Esophagus (tissue), 2 donors: Measurements from ENCODE around the gene MRGPRD. TPM values are rescaled to one million over a fixed set of nuclear protein-coding genes. Genes with fewer than 3 reads are reported as not detected.

ENCODE experiments used
- H3K27ac ChIP-seq, 2 donors: one replicate each; pipeline ENCODE4 v1.5.1; 2013; ENCODE audit warnings: low read depth in 2 of 2, mild to moderate bottlenecking in 2 of 2, inconsistent platforms in 1 of 2, low read length in 1 of 2, moderate library complexity in 1 of 2
- H3K27me3 ChIP-seq, 2 donors: one replicate each; pipeline ENCODE4 v1.6.1; 2013; ENCODE audit warnings: low read length in 2 of 2, control low read depth in 1 of 2, mild to moderate bottlenecking in 1 of 2; ENCODE audit not compliant: insufficient read depth in 2 of 2, control insufficient read depth in 1 of 2
- H3K36me3 ChIP-seq, 2 donors: one replicate each; pipeline ENCODE4 v1.6.1; 2013; ENCODE audit warnings: low read length in 1 of 2; ENCODE audit not compliant: control insufficient read depth in 2 of 2, insufficient read depth in 2 of 2
- H3K4me1 ChIP-seq, 2 donors: one replicate each; pipeline ENCODE4 v1.6.1; 2013; ENCODE audit warnings: low read length in 1 of 2; ENCODE audit not compliant: control insufficient read depth in 2 of 2, insufficient read depth in 2 of 2
- H3K4me3 ChIP-seq, 2 donors: one replicate each; pipeline ENCODE4 v1.5.1; 2013; ENCODE audit warnings: low read length in 2 of 2, mild to moderate bottlenecking in 2 of 2, low read depth in 1 of 2, moderate library complexity in 1 of 2
- H3K9me3 ChIP-seq, 2 donors: one replicate each; pipeline ENCODE4 v1.6.1; 2013; ENCODE audit warnings: mild to moderate bottlenecking in 2 of 2, low read depth in 1 of 2, low read length in 1 of 2, moderate library complexity in 1 of 2; ENCODE audit not compliant: control insufficient read depth in 2 of 2, insufficient read depth in 1 of 2
- WGBS, 2 donors: extraction: QIAGEN DNeasy Blood & Tissue Kit; methylation state at CpG; one replicate each; pipeline ENCODE4 v1.1.7; 2013; 5-methylcytosine and 5-hydroxymethylcytosine counted together
- polyA plus RNA-seq, 2 donors: library from polyadenylated mRNA; stranded (reverse); fragments of 200-250 nt; gene quantifications; one replicate each; pipeline ENCODE4 v1.2.3, GENCODE V29; 2013
- donor health status: healthy with polysubstance abuse.
- donor health status: Bipolar disorder and iron deficiency.

The MRGPRD gene
- polyA plus RNA-seq, 2 donors = not detected

DNA sequence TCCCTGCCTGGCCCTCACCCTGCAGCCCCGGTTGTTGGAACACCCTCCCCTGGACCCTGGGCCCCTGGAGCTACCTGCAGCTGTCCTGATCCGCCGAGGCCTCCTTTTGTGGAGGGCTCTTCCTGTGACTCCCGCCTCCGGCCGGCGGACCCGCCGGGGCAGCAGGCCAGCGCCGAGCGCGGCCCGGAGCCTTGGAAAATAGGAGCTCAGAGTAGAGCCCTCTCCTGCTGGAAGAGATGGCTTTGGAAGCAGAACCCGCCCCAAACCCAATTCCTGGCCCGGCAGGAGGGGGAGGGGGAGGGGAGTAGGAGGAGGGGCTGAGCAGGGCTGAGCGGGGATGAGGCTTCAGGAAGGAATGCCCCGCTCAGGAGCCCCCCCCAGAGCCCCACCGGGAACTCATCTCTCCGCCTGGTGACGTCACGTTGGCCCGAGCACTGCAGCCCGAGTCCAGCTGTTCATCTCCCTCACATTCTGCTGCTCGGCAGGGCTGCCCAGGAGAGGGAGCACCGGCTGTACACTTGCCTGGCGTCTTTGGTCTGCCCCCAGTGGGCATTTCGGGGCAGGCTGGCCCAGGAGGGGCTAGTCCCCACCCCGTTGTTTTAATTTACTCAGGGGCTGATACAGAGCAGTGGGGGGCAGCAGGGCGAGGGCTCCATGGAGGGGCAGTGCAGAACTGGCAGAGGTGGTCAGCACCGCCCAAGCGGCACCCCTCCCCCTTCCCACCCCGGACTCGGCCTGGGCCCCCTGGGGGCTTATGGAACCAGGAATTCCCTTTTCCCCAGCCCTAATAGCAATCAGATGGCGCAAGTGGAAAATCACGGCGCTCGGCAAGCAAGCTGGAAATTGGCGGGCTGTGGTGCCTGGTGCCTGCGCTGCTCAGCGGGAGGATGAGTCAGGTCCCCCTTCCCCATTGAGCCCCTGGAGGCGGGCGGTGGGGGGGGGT is 32.5 kb upstream of the MRGPRD start, which contains the start of gene MRGPRF:
Gene MRGPRF (minus strand): TSS at position 238 of the 943 bp plus-strand sequence. CDS start 3,345 bp downstream, outside the sequence.
- H3K27ac ChIP-seq = peak within 1 kb of the TSS; percentile 84 to 88
- H3K4me1 ChIP-seq = peaks cover 8 to 25% of the 10 kb centered on the region in 2 donors
- H3K9me3 ChIP-seq = peaks cover 0 to 2% of the 10 kb centered on the region in 2 donors
- WGBS, 2 donors = 5 to 10% methylated on average over 43 of the region's 43 CpGs
- H3K4me3 ChIP-seq = peak within 1 kb of the TSS; percentile 45 to 55
- H3K27me3 ChIP-seq = no peaks in the 10 kb centered on the region
- no peaks in the 10 kb centered on the region for H3K36me3 ChIP-seq

DNA sequence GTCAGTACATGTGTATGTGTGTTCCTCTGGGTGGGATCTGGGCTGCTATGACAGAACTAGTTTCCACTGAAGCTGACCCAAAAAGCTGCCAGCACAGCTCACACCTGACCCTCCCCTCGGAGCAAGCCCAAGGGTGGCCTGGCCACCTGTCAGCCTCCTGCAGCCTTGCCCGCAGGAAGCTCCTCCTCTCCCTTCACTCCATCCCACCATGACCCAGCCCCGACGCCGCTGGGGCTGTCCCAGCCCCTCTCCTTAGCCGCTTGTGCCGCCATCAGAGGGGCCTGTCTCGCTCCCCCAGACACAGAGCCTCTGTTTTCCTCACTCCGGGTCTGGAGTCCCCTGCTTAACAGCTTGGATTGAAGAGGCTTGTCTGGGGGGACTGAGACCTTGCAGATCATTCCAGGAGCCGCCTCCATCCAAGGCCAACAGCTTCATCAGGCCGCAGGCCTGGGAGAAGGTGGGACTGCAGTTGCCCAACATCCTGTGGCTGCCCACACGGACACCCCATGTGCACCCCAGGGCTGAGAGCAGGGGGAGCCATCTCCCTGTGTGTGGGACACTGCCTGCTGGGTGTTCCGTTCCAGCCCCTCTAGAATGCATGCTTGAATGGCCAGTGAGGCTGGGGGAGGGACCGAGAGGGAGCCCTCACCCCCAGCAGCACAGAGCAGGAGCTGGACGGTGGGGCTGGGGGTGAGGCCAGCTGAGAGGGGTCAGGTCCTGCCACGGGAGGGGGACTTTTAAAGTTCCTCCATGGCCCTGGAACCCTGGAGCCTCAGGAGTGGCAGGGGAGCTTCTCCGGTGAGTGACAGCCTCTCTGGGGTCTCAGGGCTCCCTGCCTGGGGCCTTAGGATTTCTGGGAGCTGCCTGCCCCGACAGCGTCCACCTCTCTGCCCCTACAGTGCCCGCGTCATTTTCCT is 31.6 kb upstream of the MRGPRD start:
- H3K4me3 ChIP-seq = peak overlapping the region; percentile 45 to 55
- peak overlapping the region; percentile 84 to 88 for H3K27ac ChIP-seq
- peaks cover 8 to 25% of the 10 kb centered on the region in 2 donors for H3K4me1 ChIP-seq
- no peaks in the 10 kb centered on the region for H3K36me3 ChIP-seq
- WGBS, 2 donors = 48 to 49% methylated on average over 21 of the region's 21 CpGs
- H3K9me3 ChIP-seq = peaks cover 0 to 2% of the 10 kb centered on the region in 2 donors
- no peaks in the 10 kb centered on the region for H3K27me3 ChIP-seq

DNA sequence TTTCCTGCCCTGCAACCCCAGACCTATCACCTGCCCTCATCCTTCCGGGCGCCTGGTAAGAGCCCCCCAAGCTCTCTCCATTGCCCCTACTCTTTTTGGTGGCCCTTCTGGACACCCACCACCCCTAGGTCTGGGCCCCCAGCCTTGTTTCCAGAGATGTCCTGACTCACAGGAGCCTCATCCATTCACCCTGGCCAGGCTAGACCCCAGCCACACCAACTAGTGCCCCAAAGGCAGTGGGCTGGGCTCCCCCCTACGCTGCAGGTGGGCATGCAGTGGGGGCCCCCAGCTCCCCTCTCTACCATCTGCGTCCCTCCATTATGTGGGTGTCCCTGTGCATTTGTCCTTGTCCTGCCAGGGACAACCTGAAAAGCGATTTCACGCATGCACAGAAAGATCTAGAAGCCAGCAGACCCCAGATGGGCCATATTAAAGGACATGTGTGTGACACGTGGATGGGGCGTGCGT is 30.9 kb upstream of the MRGPRD start:
- Histone ChIP-seq H3K9me3 (peaks cover 0 to 2% of the 10 kb centered on the region in 2 donors), H3K4me1 (peaks cover 8 to 25% of the 10 kb centered on the region in 2 donors), H3K4me3 (peak overlapping the region; percentile 45 to 55), H3K27ac (peak overlapping the region; percentile 84 to 88), H3K27me3 (no peaks in the 10 kb centered on the region), H3K36me3 (no peaks in the 10 kb centered on the region)
- 58 to 68% methylated on average over 9 of the region's 9 CpGs for WGBS, 2 donors

DNA sequence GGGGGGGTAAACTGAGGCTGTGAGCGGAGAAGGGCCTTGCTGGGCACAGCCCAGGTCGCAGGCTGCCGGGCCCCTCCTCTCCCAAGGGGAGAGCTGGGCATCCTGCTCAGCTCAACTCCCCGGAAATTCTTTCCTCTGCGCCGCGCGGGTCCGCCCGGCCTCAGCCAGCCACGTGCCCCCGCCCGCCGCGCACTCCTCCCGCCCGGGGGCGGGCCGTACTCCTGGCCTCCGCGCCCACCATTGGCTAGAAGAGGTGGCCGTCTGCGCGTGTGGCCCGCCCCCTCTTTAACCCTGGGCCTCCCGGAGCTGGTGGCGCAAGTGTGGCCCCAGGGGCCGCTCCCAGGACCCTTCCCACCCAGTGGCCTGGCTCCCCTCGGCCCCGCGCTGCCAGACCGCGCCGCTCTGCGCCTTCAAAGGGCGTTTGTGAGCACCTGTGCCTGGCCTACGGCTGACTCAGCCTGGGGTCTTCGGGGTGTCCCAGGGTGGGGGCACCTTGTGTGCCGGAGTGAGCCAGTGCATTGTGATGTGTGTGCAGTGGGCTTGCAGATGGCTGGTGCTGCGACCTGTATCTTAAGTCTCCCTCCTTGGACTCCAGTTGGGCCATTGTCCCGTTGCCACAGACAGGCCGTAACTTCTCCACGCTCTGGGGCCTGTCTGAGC is 30.3 kb upstream of the MRGPRD start:
- WGBS, 2 donors = 8 to 19% methylated on average over 25 to 43 of the region's 43 CpGs
- Histone ChIP-seq H3K27ac (peak overlapping the region; percentile 84 to 89), H3K4me3 (peak overlapping the region; percentile 45 to 55), H3K4me1 (peaks cover 8 to 27% of the 10 kb centered on the region in 2 donors), H3K9me3 (peaks cover 0 to 2% of the 10 kb centered on the region in 2 donors), H3K27me3 (no peaks in the 10 kb centered on the region), H3K36me3 (no peaks in the 10 kb centered on the region)

DNA sequence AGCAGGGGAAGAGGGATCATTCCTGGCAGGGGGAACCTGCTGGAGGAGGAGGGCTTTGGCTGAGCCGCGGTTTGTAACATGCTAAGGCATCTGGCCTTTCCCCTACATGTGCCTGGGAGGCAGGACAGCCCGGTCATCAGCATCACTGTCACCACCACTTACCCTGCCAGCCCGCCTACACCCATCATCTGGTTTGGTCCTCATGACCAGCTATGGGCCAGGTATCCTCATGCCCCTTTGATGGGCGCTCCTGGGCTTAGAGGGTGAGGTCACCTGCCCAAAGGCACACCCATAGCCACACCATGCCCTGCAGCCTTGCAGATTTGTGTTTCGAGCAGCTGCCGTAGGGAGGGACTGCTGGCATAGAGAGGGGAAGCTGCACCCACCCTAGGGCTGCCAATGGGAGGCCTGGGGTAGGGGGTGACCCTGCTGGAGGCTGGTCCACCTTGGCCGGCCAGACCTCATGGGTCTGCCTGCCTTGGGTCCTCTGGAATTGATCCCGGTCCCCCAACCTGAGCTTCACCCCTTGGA is 29.6 kb upstream of the MRGPRD start:
- H3K36me3 ChIP-seq = peaks cover 0 to 2% of the 10 kb centered on the region in 2 donors
- no peaks in the 10 kb centered on the region for H3K27me3 ChIP-seq
- H3K27ac ChIP-seq = peak overlapping the region; percentile 84 to 89
- peak overlapping the region; percentile 13 to 27 for H3K4me3 ChIP-seq
- WGBS, 2 donors = 27 to 37% methylated on average over 8 to 9 of the region's 9 CpGs
- peaks cover 6 to 27% of the 10 kb centered on the region in 2 donors for H3K4me1 ChIP-seq
- H3K9me3 ChIP-seq = no peaks in the 10 kb centered on the region

DNA sequence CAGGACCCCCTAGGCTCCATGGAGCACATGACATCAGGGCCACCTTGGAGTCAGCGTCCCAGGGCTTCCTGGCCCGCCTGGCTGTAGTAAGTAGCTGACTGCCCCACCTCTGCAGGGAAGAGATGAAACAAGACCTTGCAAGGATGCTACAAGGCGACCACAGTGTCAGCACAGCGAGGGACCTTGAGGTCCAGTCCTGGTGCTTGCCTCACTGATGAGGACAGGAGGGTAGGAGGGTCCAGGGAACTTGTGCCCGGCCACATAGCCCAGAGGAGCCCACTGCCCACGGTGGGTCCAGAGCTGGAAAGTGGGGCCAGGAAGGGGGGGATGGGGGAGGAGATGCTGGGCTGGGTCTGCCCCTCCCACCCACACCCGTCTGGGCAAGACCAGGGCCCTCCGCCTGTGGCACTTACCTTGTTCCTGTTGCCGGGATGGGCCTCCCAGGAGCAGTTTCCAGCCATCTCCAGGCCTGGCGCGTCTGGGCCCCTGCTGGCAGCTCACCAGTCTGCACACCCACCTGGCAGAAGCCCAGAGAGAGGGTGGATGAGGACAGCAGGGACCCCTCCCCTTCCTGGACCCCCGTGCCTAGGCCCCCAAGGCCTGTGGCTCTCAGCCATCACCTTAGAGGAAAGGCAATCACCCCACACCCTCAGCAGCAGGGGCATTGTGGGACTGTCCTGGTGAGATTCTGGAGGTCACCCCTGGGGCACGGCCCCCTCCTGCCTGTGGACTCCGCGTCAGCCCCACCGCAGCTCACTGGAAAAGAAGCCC is 28.8 kb upstream of the MRGPRD start:
- 45 to 66% methylated on average over 16 of the region's 16 CpGs for WGBS, 2 donors
- Histone ChIP-seq H3K36me3 (peaks cover 0 to 2% of the 10 kb centered on the region in 2 donors), H3K9me3 (no peaks in the 10 kb centered on the region), H3K27me3 (no peaks in the 10 kb centered on the region), H3K4me3 (no peak overlapping the region), H3K4me1 (peaks cover 5 to 28% of the 10 kb centered on the region in 2 donors), H3K27ac (peak overlapping the region; percentile 84 to 89)

DNA sequence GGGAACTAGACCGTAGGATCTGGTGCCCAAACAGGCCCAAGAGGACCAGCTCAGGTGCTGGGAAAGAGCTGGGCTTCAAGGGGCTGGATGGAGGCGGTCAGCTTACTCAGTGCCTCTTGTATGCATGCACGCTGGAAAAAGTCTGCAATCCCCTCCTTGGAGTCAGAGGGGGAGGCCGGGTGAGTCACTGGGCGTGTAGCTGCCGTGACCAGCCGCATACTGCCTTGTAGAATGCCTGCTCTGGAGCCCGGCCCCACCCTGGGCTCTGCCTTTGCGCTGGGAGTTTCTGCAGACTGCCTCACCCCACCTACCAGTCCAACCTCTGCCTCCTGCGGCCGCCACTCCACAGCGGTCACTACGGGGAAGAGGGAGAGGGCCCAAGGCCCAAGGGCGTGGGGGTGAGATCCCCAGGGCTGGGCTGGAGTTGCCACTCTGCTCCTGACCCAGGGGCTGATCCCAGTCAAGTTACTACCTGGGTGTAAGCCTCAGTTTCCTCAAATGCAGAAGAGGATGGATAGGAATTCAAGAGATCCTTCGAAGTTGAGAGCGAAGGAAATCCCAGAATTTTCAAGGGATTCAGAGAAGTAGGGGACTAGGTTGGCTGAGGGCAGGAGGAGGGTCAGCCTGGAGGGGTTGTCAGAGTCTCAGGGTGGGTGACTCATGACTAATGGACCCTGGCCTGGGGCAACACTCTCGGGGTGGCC is 28.1 kb upstream of the MRGPRD start:
- no peaks in the 10 kb centered on the region for H3K9me3 ChIP-seq
- 31 to 42% methylated on average over 17 of the region's 17 CpGs for WGBS, 2 donors
- peaks cover 0 to 4% of the 10 kb centered on the region in 2 donors for H3K36me3 ChIP-seq
- H3K4me3 ChIP-seq = no peak overlapping the region
- H3K27me3 ChIP-seq = no peaks in the 10 kb centered on the region
- H3K4me1 ChIP-seq = peaks cover 5 to 28% of the 10 kb centered on the region in 2 donors
- peak overlapping the region; percentile 84 to 89 for H3K27ac ChIP-seq

DNA sequence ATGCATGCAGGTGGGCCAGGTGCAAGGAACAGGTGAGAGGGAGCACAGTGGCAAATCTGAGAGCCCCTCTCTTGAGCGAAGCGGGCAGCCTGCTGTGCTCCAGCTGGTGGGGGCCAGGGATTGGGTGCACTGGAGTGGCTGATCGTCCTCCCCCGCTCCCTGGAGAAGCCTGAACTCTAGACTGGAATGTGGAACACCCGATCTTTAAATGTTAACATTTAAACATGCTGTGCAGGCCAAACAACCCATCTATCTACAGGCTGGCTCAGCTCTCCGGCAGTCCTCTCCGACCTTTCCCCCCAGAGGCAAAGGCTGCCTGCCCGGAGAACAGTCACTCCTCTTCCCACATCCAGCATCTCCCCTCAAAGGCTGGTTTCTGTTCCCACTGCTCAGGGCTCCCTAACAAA is 27.2 kb upstream of the MRGPRD start:
- Histone ChIP-seq H3K27ac (peak overlapping the region; percentile 79 to 84), H3K9me3 (no peaks in the 10 kb centered on the region), H3K27me3 (no peaks in the 10 kb centered on the region), H3K36me3 (peaks cover 0 to 4% of the 10 kb centered on the region in 2 donors), H3K4me3 (no peak overlapping the region), H3K4me1 (peaks cover 5 to 28% of the 10 kb centered on the region in 2 donors)
- 40 to 43% methylated on average over 8 of the region's 8 CpGs for WGBS, 2 donors
